ENCODE data around the gene SDK1.

Gene SDK1

DNA sequence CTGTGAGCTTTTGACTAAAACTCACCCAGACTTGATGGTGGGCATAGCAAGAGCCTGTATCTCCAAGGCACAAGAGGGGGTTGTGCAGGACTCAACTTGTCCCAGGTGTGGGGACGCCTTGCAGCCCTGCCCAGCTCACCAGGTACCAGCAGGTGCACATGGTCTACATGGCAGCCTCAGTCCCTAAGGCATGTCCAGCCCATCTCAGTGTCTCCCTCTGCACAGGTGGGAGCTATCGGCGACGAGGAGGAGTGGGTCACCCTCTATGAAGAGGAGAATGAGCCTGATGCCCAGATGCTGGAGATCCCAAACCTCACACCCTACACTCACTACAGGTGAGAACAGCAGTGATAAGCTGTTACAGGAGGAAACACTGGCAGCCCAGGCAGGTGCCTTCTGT, 809.4 kb downstream of the SDK1 start:
- in situ Hi-C loops (cut with MboI; ENCODE audit: low sequenced_read_pairs): no loop called here

DNA sequence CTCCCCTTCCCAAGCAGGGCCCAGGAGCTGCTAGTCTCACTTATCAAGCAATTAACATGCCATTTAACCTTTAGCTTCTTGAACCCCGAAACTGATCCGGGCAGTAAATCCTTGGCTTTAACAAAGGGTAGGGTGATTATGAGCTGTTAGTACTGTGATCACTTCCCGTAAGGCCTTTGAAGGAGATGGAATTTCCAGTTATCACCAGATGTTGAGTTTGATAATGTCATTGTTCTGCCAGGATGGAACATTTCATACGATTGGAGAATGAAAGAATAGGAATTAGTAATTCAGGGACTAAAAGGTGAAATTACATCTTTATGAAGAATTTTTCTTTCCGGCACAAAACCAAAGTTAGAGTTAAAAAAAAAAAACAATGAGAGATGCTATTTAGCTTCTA, 810.1 kb downstream of the SDK1 start:
- in situ Hi-C loops (cut with MboI; ENCODE audit: low sequenced_read_pairs): no loop called here

DNA sequence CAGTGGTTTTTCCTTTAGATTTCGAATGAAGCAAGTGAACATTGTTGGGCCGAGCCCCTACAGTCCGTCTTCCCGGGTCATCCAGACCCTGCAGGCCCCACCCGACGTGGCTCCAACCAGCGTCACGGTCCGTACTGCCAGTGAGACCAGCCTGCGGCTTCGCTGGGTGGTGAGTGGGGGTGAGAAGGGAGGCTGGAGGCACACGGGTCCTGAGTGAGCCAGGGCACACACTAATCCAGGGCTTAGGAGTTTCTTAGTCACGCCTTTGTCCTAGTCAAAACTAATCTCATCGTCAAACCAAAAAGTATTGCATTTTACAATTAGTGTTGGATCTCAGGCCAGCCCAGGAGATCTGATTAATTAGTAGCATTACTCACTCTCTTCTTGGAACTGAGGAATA, 812.2 kb downstream of the SDK1 start:
- in situ Hi-C loops (cut with MboI; ENCODE audit: low sequenced_read_pairs): no loop called here

DNA sequence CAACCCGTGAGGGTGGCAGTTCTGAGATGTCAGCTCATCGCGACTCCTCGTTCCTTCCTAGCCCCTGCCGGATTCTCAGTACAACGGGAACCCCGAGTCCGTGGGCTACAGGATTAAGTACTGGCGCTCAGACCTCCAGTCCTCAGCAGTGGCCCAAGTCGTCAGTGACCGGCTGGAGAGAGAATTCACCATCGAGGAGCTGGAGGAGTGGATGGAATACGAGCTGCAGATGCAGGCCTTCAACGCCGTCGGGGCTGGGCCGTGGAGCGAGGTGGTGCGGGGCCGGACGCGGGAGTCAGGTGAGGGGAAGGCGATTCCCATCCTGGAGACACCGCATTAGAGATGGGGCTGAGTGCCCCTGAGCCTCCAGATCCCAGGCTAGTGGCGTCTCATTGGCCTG, 812.9 kb downstream of the SDK1 start:
- in situ Hi-C loops (cut with MboI; ENCODE audit: low sequenced_read_pairs): no loop called here

DNA sequence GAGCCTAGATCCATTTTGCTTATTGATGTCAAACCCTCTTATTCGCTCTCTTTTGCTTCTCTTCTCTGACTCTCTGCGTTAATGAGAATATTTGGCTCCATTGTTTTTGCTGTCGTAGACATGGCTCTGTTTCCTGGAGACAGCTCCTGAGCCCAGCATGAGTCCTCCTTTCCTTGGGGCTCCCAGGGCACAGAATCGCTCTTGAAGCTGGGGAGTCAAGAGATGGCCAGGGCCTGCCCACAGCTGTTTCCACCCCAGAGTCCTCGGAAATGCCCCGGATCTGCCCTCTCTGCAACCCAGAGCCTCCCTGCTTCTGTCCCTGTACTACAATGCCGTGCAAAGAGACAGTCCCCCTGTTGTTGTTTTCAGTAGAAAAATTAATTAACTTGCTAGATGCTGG, 814.4 kb downstream of the SDK1 start:
- in situ Hi-C loops (cut with MboI; ENCODE audit: low sequenced_read_pairs): no loop called here

DNA sequence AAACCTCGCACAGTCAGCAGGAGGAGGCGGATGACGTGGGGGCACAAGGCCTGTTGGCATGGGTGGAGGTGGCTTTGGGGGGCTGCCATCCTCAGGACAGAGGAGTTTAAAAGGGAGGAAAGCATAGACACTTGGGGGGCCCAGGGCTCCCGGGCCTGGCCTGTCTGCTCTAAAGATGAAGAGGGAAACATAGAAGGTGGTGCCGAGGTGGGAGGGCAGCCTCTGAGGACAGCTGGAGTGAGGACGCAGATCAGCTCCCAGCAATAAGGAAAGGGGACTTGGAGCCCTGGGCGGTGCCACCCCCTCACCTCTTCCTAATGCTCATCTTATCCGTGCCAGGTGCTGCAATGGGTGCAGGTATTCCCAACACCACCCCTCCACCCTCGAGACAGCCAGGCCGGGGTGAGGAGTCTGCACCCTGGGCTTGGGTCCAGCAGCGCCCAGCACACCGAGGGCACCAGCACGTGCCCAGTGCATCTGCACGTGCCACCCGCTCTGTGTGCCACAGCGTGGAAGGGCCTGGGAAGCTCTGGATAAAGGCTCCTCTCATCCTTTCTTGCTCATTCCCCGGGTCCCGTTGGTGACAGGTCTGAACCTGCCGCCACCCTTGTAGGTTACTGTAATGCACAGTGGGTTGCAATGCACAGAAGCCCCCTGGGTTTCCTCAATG, 815.0 kb downstream of the SDK1 start:
- in situ Hi-C loops (cut with MboI; ENCODE audit: low sequenced_read_pairs): no loop called here

DNA sequence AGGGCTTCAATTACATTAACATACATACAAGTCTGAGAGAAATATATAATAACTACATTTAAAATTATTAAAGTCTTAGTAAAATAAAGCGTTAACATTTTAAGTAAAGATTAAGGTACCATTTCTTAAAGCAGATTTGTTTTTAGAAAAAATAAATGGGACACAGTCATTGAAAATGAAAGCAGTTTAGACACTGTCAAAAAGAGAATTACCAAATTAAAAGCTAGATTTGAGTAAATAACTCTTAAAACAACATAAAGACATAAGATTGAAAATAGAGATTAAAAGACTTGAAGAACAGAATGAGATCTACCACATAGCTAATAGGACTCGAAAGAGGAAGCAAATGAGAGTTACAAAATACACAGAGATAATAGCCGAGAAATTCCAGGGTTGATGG, 818.8 kb downstream of the SDK1 start:
- in situ Hi-C loops (cut with MboI; ENCODE audit: low sequenced_read_pairs): no loop called here

DNA sequence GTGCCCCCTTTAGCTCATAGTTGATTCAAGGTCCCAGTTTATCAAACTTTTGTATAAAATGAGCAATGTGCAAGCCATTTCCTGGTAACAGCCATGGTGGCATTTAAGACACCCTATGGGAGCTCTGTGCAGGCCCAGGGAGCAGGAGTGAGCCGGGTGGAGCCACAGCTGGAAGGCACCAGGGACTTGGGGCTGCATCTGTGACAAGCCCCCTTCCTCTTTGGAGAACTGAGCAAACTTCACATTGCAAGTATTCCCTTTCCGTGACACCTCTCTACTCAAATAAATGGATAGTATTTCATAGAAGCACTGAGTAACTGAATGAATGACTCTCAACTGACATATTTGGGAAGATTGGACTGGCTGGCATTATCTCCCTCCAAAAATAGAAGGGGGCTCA, 822.3 kb downstream of the SDK1 start:
- in situ Hi-C loops (cut with MboI; ENCODE audit: low sequenced_read_pairs): no loop called here

DNA sequence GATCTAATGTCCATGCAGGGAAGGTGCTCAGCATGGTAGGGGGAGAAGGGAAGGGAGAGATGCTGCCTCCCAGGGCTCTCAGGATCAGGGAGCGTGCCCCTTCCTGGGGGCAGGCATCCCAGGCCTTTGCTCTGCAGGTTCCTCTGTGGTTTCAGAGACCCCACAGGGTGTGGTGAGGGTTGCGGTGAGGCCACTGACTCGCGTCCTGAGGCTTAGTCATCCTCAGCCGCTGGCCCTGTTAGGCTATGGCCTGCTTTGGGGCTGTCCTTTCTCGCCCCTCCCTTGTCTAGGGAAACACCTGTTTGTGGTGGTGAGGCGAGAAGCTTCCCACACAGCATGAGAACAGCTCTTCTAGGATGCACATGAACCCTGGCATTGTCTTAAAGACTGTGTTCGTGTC, 822.8 kb downstream of the SDK1 start:
- in situ Hi-C loops (cut with MboI; ENCODE audit: low sequenced_read_pairs): no loop called here

DNA sequence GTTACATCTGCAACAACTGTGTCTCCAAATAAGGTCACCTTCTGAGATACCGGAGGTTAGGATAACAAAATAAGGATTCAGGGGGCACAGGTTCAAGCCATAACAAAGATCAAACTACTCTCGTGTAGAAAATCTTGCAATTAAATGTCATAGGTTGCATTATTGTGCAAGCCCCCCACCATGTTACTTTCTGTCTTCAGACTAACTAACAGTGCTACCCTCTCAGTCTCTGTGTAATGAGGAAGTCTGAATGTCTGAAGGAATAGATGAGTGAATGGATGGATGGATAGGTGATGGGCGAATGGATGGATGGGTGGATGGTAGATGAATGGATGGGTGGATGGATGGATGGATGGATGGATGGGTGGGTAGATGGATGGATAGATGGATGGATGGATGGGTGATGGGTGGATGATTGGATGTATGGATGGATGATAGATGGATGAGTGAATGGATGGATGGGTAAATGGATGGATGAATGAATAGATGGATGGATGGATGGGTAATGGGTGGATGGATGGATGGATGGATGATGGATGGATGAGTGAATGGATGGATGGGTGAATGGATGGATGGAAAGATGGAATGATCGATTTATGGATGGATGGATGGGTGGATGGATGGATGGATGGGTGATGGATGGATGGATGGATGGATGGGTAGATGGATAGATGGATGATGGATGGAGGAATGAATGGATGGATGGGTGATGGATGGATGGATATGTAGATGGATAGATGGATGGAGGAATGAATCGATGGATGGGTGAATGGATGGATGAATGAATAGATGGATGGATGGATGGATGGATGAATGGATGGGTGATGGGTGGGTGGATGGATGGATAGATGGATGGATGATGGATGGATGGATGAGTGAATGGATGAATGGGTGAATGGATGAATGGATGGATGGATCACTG, 823.8 kb downstream of the SDK1 start:
- in situ Hi-C loops (cut with MboI; ENCODE audit: low sequenced_read_pairs): no loop called here

DNA sequence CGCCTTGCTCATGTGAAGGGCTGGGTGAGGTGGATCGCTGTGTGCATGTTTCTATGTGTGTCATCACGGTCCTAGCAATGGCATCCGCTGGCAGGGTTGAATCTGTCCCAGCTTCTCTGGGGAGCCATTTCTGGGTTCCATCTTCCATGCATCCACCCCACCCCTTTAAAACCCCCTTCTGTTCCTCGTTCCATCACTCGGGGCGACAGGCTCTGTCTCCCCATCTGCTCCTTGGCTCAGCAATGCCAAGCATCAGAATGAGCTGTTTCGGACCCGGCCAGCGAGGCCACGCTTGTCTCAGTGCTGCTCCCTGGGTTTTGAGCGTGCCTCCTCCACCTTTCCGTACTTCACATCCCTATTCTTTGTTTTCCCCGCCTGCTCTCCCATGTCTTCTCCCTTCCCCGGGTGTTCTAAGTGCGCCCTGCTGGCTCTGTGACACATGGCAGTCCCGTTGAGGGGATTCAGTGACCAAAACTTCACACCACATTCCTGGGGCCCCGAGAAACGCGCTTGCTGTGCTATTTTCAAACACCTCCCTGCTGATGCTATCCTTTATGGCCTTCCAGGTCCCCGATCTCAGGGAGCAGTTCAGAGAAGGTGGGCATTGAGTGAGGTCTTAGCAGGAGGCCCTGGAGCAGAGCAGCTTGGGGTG, 827.0 kb downstream of the SDK1 start:
- in situ Hi-C loops (cut with MboI; ENCODE audit: low sequenced_read_pairs): no loop called here

DNA sequence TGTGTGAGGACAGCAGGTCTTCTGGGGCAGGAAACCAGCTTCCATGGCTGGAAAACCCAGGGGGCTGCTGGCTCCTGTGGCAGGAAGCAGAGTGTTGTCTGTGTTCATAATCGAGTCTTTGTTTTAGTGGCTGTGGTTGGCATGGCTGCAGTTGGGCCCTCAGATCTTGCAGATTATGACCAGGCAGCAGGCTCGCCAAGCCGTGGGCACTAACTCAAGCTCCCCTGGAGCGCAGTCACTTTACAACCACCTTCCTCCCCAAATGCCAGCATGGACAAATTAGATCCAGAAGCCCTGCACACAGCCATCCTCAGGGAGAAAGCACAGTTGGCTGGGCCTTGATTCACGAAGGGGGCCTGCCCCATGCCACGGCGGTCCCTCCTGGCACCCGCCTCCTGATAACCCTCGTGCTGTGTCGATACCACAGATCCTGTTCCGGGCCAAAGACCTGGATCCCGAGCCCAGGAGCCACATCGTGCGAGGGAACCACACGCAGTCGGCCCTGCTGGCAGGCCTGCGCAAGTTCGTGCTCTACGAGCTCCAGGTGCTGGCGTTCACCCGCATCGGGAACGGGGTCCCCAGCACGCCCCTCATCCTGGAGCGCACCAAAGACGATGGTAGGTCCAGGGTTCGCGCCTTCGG, 828.5 kb downstream of the SDK1 start:
- in situ Hi-C loops (cut with MboI; ENCODE audit: low sequenced_read_pairs): no loop called here

DNA sequence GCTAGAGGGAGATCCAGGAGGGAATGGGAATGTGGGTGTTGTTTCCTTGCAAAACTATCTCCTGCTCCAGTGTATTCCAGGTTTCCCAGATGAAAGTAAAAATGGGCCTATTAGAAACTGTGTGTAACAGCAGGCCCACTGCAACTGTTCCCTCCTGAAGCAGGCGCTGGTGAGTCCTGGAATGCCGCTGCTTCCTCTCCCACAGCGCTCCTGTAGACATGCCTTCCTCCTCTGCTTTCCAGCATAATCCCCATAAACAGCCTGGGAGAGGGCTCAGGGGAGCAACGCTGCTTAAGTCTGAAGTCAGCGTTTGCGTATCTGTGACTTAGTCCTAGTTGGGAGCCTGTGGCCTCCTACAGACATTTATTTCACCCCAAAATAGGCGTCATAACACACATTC, 830.0 kb downstream of the SDK1 start:
- in situ Hi-C loops (cut with MboI; ENCODE audit: low sequenced_read_pairs): no loop called here

DNA sequence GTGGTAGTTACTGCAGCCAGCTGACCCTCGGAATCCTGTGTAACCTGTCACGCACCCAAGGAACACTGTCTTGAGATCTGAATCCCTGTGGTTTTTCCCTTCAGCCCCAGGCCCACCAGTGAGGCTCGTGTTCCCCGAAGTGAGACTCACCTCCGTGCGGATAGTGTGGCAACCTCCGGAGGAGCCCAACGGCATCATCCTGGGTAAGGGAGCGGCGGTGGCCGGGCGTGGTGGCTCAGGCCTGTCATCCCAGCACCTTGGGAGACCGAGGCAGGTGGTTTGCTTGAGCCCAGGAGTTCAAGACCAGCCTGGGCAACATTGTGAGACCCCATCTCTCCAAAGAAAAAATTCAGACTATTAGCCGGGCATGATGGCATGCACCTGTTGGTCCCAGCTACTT, 831.2 kb downstream of the SDK1 start:
- in situ Hi-C loops (cut with MboI; ENCODE audit: low sequenced_read_pairs): no loop called here

DNA sequence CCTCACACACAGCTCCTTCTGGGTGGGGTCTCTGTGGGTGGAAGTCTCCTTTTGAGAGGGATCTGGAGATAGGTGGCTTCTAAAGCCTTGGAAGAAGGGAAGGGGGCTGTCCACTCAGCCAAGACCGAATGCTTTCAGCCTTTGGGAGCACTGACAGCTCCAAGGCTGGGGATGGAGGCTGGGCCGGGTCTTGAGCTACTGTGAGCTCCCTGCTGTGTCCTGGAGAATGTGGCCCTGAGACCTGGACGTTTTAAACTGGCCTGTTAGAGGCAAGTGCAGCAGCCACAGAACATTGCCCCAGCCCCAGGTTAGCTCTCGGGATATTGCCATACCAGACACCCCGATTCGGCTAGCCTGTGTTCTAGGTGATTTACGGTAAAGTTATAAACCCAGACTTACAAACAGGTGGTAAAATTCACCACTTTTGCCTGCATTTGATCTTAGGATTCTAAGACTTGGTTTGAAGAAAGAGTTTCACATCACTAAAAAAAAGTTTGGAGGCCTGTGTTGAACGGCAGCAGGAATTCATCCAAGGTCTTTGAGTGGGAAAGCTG, 832.5 kb downstream of the SDK1 start:
- in situ Hi-C loops (cut with MboI; ENCODE audit: low sequenced_read_pairs): no loop called here

DNA sequence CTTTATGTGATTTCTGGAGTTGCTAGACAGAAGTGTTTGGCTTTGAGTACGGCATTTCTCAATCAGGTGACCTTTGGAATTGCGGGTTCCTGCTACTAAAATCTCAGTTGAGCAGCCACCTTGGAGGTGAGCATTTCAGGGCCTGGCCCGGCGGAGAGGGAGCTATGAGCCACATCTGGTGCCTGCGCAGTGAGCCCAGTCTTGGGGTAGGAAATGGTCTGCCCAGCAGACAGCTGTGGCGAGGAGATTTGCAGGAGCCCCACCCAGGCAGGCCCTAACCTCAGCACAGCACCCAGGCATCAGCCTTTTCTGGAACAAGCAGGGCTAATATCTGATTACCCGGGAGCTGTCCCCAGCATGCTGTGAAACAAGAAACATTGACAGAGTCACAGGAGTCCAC, 833.2 kb downstream of the SDK1 start:
- in situ Hi-C loops (cut with MboI; ENCODE audit: low sequenced_read_pairs): no loop called here

DNA sequence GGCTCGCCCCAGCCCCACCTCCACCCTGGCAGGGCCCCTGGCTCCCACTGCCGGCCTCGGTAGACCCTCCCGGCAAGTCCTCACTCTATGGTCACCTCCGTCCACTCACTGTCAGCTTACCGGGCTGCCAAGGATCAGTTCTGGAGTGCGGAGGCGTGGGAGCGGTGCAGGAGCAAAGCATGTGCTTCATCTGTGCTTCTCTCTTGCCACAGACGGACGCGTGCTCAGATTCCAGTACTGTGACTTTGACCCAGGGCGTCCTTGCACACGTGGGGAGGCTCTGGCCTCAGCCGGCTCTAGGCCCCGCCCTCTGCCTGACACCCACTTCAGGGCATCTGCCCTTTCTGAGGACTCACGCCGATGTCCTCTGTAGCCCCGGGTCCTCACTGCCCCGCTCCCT, 833.6 kb downstream of the SDK1 start:
- in situ Hi-C loops (cut with MboI; ENCODE audit: low sequenced_read_pairs): no loop called here

DNA sequence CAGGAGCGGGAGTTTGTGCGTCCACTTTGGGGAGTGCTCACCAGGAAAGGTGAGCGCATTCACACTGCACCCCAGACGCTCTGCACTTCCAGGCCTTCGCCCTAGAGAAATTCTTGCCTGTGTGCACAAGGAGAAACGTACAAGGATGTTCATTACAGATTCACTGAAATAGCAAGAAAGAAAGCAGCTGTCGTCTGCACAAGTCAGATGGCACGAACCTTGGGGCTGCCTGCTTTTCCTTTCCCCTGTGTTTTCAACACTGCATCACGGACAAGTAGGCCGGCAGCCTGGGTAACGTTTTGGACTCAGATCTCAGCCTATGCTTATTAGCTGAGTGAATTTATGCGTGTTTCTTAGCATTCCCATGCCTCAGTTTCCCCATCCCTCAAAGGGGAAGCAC, 834.2 kb downstream of the SDK1 start:
- in situ Hi-C loops (cut with MboI; ENCODE audit: low sequenced_read_pairs): no loop called here

DNA sequence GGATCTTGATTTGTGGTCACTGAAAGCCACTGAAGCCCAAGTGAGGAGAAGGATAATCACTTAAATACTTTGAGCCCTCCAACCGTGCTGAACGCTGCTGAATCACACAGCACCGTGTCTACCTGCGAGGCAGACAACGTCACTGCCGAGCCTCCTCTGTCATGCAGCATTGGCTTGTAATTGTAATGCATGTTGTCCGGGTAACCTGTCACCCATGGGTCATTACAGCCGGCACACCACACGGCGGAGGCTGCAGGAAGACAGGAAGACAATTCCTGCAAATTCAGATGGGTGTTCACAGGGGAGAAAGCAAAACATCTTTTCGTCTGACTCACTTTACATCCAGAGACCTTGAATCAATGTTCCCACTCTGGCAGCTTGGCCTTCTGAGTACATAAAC, 835.0 kb downstream of the SDK1 start:
- in situ Hi-C loops (cut with MboI; ENCODE audit: low sequenced_read_pairs): no loop called here

DNA sequence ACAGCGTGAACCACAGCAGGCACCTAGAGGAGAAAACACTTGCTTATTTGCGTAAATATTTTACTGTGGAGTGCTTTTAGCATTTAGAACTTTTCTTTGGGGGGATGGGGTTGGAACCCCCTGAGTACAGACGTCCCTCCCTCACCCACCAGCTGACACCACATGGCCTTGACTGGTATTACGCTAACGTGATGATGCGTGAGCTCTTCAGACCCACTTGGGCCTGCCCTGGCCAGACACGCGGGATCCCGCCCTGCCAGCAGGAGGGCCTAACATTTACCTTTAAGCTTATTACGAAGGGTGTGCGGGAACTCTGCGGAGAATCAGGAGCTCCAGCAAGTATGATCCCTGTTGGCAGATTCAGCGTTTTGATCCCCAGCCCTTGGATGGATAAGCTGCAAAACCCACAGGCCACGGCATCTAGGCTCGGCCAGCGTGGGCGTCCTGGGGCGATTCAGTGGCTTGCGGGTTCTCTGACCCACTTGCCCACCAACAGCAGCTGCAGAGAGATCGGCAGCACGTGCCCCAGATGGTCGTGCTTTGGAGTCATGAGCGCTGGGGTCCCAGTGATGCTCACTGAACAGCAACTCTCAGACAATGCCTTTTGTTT, 835.6 kb downstream of the SDK1 start:
- in situ Hi-C loops (cut with MboI; ENCODE audit: low sequenced_read_pairs): no loop called here

DNA sequence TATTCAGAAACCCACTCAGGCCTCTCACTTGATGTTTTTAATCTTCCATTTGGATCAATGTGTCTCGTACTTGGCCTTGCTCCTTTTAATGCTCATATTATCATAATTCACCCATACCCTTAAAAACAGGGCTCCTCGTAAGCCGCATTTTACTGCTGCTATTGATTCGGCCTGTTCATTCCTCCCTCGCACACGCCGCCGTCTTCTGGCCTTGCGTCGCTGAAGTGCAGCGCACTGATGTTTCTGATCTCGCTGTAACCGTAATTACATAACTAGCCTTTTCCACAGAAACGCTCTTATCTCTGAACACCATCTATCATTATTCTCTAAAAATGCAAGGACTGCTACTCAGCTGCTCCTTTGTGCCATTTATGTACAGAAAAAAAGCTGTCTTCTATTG, 836.5 kb downstream of the SDK1 start:
- in situ Hi-C loops (cut with MboI; ENCODE audit: low sequenced_read_pairs): no loop called here

All from hTERT RPE-1 (cell line).